ENCODE measurements around the gene SUSD6.
"Not testable (repeated sequence)": the region's sequence is repeated elsewhere in the genome, so short reads cannot be mapped to it uniquely, and the experiment has no call there.

Gene SUSD6

DNA sequence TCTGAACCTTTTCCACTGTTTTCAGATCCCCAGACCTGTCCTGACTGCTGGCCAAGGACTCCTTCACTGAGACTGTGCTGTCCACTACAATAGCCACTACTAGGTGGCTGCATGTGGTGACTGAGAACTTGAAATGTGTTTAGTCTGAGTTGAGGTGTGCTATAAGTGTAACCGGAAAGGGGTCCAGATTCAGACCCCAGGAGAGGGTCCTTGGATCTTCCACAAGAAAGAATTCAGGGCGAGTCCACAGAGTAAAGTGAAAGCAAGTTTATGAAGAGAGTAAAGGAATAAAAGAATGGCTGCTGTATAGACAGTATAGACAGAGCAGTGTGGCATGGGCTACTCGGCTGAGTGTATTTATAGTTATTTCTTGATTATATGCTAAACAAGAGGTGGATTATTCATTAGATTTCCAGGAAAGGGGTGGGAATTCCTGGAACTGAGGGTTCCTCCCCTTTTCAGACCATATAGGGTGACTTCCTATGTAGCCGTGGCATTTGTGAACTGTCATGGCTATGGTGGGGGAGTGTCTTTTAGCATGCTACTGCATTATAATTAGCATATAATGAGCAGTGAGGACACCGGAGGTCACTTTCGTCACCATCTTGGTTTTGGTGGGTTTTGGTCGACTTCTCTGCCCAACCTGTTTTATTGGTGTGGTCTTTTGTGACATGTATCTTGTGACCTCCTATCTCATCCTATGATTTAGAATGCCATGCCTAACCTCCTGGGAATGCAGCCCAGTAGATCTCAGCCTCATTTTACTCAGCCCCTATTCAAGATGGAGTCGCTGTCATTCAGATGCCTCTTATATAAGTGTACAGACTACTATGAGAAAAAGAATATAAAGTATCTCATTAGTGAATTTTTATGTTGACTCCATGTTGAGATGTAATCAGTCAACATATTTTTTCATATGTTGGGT, 85.5 kb downstream of the SUSD6 start:
- DNase-seq: no peak

DNA sequence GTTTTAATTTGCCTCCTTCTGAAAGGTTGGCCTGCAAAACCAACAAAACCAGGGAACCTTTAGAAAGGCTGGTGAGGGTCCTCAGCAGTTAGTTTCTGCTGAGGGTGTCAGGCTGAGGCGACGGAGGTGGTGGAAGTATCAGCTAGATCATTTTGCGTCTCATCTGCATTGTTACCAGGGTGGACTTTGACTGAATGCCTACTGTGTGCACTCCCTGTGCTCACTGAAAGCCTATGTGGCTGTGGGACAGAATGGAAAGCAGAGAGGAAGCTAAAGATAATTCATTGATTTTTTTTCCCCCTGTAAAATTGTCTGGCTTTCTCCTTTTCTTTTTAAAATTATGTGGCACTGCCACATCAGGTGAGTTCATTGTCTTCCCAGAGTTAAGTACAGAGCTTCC, 87.2 kb downstream of the SUSD6 start:
- no peak for DNase-seq

DNA sequence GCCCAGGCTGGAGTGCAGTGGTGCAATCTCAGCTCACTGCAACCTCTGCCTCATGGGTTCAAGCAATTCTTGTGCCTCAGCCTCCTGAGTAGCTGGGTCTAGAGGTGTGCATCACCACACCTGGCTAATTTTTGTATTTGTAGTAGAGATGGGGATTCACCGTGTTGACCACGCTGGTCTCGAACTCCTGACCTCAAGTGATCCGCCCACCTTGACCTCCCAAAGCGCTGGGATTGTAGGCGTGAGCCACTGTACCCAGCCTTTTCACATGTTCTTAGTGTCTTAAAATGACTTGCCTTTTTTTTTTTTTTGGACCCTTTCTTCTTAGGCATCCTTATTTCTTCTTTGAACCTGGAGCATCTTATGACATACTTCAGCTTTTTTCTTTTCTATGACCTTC, 87.8 kb downstream of the SUSD6 start:
- not testable (repeated sequence) for DNase-seq

DNA sequence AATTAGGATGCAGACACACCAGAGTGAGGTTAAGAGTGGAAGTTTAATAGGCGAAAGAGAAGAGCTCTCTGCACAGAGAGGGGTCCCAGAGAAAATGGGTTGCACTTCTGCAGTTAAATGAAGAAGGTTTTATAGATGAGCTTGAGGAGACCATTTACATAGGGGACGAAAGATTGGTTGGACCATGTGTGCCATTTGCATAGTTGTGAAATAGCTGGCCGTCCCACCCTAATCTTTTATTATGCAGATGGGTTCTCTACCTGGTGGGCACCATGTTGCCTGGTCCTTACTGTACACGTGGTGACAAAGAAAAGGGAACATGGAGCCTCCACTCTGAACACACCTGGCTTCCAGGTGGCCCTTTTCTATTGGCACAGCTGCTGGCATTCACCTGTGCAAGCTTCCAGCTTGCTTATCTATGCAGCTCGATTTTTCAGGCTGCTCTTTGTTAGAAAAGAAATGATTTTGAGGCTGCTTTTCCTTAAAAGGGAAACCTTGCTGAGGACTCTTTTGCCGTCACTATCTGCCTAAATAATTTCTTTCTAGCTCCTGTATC, 88.4 kb downstream of the SUSD6 start:
- DNase-seq: no peak

DNA sequence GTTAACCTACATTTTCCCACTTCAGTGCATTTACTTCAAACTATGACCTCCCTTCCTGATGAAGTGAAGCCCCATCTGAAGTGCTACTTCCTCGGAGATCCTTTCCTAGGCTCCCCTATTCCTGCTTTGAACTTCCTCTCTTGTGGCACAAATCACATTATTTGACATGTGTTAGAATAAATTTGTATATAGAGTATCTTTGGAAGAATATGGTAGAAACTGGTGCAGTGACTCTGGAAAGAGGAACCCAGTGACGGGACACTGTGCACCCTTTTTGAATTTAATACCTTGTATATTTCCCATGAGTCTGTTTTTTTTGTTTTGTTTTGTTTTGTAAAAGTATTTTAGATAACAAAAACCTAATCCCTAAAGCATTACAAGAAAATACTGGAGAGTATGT, 89.2 kb downstream of the SUSD6 start:
- no peak for DNase-seq

DNA sequence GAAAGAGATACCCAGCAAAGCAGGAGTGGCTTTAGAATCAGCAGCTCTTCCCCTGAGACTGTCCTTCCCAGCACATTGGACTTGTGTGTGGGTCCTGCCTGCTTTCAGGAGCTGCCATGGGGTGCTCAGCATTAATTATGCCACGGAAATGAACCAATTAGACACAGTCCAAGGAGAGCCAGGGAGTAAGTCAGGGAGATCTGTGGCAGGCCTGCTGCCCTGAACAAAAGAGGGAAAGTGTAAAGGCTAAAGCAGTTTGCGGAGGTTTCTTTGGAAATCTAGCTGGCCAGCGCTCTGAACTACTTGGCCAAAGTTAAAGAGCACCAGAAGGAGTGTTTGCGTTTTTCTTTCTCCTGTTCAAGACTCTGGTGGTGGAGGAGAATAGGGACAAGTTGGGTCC, 89.9 kb downstream of the SUSD6 start:
- DNase-seq: no peak

DNA sequence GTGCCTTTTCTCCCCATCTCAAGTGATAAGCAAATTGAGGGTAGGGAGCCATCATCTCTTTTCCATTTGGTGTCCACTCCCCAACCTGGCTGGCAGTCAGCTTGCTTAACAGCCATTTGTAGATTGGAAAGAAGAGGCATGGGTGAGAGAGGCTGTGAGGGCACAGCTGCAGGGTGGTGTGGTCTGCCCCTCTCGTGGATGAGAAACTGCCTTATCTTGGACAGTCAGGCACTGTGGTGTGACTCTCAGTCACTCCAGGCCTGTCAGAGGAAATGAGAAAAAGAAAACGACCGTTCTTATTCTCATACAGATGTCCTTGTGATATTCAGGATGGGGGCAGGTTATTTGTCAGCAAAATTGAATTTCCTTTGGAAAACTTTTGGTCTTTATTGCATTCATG, 90.5 kb downstream of the SUSD6 start:
- no peak for DNase-seq

DNA sequence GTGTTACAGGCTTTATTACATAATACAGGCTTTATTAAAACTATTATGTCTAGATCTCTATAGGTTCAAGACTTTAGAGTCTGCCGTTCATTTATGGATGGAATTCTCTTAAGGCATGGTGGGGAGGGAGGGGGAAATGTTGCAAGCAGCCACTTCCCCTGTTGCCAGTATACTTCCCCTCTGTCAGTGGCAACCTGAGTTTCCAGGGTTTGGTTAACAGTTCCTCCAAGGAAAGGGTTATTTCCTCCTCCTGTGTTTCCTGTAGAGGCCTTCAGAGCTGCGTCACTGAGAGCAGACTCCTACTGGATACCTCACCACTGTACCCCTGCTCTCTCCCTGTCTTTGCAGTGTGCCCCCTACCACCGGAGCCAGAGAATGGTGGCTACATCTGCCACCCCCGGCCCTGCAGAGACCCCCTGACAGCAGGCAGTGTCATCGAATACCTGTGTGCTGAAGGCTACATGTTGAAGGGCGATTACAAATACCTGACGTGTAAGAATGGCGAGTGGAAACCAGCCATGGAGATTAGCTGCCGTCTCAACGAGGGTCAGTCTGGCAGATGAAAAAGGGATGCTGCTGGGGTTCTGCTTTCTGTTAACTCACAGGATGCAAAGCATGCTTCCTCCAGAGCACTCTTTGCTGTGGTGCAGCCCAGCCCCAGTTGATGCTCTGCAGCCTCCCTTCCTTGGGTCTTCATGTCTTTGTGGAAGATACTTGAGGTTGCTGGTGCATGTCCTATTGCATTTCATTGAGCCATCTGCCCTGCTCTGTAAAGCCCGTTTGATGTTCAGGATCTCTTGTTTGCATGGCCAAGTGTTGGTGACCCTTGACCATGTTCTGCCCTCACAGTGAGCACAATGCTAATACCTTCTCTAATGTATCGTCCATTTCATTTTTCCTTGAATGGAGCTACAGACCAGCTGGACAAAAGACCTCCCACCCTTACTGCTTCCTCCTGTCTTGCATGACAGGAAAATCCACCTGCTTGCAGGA, 91.9 kb downstream of the SUSD6 start:
- DNase-seq: no peak

DNA sequence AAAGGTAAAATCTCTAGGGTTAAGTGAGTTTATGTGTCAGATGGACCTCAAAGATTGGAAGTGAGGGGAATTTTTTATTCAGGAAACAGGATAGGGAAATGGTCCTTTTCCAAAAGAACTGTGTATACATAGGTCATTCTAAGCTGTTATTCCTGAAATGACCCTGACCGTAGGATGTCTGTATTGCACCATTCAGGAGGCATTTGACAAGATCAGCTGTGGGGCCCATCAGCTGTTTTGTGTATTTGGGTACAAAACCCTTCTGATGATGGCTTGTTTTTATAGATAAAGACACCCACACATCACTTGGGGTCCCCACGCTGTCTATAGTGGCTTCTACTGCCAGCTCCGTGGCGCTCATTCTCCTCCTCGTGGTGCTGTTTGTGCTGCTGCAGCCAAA, 92.9 kb downstream of the SUSD6 start:
- no peak for DNase-seq

DNA sequence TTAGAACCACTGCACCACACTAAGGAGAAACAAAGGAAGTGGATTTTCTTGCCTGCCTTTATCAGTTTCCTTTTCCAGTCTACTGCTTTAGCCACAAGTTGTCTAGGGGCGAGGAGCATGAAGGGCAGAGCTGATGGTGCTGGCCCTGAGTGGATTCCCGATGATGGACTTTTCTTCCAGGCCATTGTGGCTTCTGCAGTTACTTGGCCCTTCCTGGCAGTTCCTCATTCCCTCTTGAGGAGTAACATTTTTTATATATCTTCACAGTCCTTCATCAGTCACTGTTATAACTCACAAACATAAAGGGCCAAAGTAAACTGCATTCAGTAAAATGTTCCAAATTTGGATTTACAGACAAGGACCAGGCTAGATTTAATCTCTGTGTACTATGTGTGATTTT, 94.3 kb downstream of the SUSD6 start:
- DNase-seq: no peak

DNA sequence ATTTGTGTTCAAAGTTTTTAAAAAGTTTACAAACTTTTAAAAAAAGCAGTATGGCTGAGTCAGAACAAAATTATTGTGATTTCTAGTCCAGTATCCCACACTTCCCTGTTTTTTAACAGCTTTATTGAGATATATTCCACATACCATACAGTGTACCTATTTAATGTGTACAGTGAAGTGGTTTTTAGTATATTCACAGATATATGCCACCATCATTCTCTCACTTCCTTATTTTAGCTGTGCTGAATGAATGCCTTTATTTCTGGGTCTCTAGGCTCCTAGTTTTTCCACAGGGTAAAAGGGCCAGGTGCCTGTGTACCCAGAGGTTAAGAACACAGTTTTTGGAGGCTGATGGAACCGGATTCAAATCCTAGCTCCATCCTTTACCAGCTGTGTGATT, 96.7 kb downstream of the SUSD6 start:
- DNase-seq: no peak

DNA sequence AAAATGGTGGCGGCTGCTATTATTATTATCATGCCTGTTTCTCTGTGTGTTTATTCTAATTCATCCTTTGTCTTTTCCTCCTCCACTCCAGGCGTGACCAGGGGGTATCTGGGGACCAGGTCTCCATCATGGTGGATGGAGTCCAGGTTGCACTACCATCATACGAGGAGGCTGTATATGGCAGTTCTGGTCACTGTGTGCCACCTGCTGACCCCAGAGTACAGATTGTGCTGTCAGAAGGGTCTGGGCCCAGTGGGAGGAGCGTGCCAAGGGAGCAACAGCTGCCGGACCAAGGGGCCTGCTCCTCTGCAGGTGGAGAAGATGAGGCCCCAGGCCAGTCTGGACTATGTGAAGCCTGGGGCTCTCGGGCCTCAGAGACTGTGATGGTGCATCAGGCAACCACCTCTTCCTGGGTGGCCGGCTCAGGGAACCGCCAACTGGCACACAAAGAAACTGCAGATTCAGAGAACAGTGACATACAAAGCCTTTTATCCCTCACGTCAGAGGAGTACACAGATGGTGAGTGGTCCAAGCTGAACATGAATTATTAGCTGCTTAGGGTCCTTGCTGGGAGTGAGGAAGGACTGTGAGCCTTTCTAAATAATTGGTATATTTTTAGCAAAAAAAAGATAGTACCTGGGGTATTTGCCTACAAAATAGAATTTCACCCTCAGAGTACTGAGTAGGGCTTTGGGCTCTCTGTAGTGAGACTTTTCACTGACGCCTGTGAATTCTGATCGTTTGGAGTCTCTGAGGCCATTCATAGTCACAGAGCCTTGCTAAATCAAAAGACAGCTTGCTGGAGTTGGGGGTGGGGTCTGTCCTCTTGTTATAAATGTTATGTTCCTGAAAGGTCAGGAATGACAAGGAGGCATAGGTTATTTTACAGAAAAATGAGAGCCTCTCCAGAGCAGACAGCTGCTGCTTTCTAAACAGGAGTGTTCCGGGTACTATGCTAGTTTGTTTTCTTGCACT, 97.5 kb downstream of the SUSD6 start:
- DNase-seq: no peak

DNA sequence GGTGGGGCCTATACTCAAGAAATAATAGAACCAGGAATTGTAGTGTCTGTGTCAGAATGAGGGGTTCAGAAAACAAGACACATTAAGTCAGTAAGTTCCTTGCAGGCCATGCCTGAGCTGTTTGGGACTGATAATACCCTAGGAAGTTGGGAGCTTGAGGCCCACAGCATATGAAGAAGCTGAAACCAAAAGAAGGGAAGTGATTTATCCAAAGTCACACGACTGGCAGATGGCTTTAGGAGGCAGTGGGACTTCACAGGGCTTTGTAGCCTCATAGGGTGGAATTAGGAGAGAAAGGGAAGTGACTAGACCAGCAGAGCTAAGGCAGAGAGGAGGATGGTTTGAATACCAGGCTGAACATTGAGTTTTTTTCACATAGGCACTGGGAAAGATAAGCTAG, 99.0 kb downstream of the SUSD6 start:
- no peak for DNase-seq

DNA sequence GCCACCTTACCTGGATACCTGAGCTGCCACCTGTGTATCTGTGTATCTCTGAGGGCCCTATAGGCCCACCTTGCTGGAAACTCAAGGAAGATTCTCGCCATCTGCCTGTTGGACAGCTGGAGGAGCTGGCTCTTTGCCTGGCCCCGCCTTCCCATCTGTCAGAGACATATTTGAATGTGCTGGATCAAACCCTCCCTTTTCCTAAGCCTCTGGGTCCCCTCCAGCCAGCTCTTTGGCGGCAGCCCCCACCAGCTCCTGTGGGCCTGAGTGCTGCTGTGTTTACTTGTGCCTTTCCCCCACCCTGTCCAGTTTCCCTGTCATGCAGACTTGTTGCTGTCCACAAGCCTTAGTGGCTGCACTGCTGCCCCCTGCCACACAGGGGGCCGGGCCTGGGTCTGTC, 99.7 kb downstream of the SUSD6 start:
- DNase-seq: no peak

DNA sequence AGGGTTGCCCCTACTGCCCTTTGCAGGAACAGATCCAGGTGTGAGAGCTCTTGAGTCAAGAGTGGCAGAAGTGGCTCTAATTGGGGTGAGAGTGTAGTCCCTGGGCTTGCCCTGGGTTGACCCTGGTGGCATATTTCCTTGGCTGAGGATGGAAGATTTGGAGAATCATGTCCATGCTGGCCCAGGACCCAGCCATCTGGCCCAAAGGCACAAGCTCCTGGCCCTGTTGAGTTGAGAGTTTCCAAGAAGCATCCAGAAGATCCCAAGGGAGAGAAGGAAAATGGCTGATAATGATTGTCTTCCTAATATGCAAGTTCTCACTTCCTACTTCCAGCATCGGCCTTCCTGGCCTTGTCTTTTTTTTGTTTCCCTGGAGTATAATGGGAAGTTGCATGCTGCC, 100.1 kb downstream of the SUSD6 start:
- DNase-seq: no peak

DNA sequence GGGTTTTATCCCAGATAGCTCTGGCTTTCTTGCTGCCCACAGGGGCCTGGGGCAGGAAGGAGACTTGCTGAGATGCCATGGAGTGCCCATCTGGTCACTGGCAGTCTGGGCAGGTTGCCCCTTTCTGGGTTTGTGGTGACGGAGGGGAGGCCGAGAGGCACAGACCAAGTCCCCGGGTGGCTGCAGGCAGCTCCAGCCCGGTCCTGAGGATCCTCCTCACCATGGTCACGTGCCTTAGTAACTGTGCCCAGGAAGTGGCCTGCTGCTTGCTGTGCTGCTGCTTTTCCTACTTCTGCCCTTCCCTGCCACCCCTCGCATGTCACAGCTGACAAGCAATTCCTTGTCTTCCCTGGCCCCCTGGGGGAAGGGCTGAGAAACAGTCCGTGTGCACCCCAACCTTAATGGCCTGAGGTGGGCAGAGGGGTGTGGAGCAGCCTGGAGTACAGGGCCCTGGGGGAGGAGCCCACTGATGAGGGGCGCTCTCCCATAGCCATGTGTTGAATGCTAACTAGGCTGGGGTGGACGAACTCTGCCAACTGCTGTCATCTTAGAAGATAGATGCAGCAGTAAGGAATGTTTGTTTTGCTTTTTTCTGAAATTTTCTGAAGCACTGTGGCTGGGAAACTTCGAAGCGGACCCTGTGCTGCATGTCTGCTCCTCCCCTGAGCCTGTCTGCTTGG, 100.6 kb downstream of the SUSD6 start:
- no peak for DNase-seq

DNA sequence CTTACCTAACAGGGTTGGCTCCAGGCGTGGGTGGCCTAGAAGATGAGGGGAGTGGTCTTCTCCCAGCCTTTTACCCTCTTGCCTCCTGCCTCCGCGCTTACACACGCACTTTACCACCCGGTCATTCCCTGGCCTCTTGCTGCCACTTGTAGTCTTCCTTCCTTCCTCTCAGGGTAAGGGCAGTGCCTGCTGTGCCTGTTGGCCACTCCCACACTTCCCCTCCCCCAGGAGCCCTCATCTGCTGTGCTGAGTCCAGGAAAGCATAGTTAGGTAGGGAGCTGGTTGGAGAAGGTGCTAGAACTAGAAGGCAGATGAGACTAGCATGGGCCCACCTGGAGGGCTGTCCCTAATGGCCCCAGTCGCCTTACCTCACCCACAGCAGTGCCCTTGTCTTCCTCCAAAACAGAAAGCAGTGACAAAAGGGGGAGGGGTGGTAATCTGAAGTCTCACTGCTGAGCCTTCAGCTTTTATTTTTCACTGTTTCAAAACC, 101.2 kb downstream of the SUSD6 start:
- DNase-seq: no peak

DNA sequence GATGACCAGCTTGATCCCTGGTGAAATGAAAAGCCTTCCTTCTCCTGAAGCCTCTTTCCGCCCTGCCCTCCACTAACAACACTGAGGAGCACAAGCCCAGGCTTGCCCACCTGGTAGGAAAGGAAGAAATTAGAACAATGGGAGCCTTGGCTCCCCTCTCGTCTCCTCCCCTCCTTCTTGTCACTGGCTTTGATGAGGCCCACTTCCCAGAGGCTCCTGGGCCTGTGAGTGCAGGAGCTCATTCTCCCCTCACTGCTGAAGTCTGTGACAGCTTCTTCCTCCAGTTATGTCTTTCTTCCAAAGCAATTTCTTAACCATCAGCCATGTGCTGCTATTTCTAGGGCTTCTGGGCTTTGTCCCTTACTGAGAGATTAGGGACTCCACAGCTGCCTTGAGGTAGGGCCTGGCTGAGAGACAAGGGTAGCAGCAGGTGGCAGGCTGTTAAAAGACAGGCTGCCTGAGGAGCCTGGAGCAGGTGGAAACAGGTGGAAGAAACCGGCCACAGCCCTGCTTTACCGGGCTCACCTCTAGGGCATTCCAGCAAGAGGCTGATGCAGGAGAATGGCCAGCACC, 101.9 kb downstream of the SUSD6 start:
- no peak for DNase-seq

DNA sequence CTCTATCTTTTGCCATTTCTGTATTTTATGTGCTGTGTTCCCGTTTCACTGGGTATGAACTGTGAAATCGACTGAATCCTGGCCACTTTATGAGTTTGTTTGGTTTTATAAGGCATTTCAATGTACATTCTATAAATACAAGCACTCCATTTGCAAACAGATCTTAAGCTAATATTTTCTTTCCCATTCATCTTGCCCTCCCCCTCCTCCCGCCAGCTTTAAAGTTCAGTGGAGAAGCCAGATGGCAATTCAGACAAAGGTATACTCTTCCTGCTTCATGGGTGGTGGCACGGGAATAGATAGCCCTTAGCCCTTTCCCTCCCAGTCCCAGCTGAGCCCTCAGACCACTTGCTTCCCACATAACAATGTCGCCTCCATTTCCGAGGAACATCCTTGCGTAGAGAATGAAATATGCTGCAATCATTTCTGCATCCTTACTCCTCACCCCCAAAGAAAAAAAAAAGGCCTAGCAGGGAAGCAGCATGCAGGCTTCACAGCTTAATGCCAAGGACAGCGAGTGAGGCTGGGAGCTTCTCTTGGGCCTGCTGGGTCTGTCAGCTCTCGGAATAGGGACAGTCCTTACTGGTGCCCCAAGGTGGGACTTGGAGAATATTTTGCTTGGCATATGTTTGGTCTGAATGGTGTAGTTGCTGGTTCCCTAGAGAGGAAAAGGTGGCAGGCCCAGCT, 102.7 kb downstream of the SUSD6 start:
- DNase-seq: no peak

DNA sequence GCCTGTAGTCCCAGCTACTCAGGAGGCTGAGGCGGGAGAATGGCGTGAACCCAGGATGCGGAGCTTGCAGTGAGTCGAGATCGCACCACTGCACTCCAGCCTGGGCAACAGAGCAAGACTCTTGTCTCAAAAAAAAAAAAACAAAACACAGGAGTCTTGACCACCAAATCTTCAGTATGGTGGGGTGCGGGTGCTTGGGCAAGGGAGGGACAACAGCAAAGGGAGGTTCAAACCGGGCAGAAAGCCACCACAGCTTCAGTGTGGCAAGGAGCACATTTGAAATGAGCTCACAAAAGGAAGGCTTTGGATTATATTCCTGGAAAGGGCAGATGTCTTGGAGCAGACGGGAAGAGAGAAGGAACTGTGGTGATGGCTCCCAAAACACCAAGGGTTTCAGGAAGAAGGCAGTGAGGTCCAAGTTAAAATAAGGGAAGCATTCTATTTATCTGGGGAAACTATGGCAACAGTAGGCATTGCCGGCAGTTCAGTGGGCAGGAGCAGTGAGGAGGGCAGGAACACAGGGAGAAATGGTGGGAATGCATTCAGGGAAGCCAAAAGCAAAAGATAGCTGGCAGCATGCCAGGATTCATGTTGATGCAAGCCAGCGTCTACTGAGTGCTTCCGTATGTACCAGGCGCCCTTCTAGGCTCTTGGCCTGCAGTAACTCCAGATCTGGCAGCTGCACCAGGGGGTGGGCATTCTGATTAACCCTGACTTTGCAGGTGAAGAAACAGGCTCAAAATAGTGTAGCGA, 104.5 kb downstream of the SUSD6 start:
- no peak for DNase-seq

Measured in T-helper 9 cell (primary cell).